CD4-positive, alpha-beta T cell treated with Interleukin-21 for 1 hour (primary cell): ENCODE data around the gene TXNL4B.
A peak's percentile ranks its signal among the peaks of the same experiment; 100 is the strongest.

Experiments used
- DNase-seq: peaks from one replicate; pipeline ENCODE4 v3.0.0-alpha.2; 2020

Gene TXNL4B

GRCh38 chr16:72093448-72094265, at the start of gene TXNL4B, which contains the start of gene DHX38:
TXNL4B (minus strand) TSS chr16:72093620; CDS start chr16:72090749, 2,871 bp downstream.
DHX38 (plus strand) TSS chr16:72093847; CDS start chr16:72096158, 2,311 bp downstream.
- DNase-seq, result peak; percentile 97

GRCh38 chr16:72142476-72142875, 49.1 kb upstream of the TXNL4B start:
- DNase-seq, result no peak

- no peak for DNase-seq
Observed at GRCh38 chr16:72139908-72140307, 46.5 kb upstream of the TXNL4B start.

GRCh38 chr16:72138064-72138572, 44.7 kb upstream of the TXNL4B start:
- no peak for DNase-seq

- no peak for DNase-seq
Observed at GRCh38 chr16:72137380-72138063, 44.1 kb upstream of the TXNL4B start.

GRCh38 chr16:72134507-72134906, 41.1 kb upstream of the TXNL4B start:
- no peak for DNase-seq

GRCh38 chr16:72132726-72133125, 39.3 kb upstream of the TXNL4B start:
- DNase-seq, result no peak

GRCh38 chr16:72131036-72131435, 37.6 kb upstream of the TXNL4B start:
- no peak for DNase-seq

- no peak for DNase-seq
Observed at GRCh38 chr16:72129976-72130656, 36.7 kb upstream of the TXNL4B start.

- no peak for DNase-seq
Observed at GRCh38 chr16:72128701-72129100, 35.3 kb upstream of the TXNL4B start.

- no peak for DNase-seq
Observed at GRCh38 chr16:72126429-72126765, 33.0 kb upstream of the TXNL4B start.

- DNase-seq, result no peak
Observed at GRCh38 chr16:72125635-72126428, 32.4 kb upstream of the TXNL4B start.

- peak; percentile 51 for DNase-seq
Observed at GRCh38 chr16:72124761-72125634, 31.6 kb upstream of the TXNL4B start.

- no peak for DNase-seq
Observed at GRCh38 chr16:72124148-72124547, 30.7 kb upstream of the TXNL4B start.

GRCh38 chr16:72123426-72123825, 30.0 kb upstream of the TXNL4B start:
- no peak for DNase-seq

- DNase-seq, result no peak
Observed at GRCh38 chr16:72122916-72123315, 29.5 kb upstream of the TXNL4B start.

GRCh38 chr16:72122308-72122707, 28.9 kb upstream of the TXNL4B start:
- no peak for DNase-seq

GRCh38 chr16:72120026-72120425, 26.6 kb upstream of the TXNL4B start:
- no peak for DNase-seq

- no peak for DNase-seq
Observed at GRCh38 chr16:72113616-72113945, 20.2 kb upstream of the TXNL4B start.

GRCh38 chr16:72112906-72113615, 19.6 kb upstream of the TXNL4B start:
- DNase-seq, result no peak

- no peak for DNase-seq
Observed at GRCh38 chr16:72112452-72112792, 19.0 kb upstream of the TXNL4B start.
